ENCODE results near the gene GLOD5. TPM values are rescaled to one million over a fixed set of nuclear protein-coding genes. Genes with fewer than 3 reads are reported as not detected.

GLOD5 gene
- total RNA-seq, 1 donor from 2014 or later = not detected

GRCh38 chrX:48791063-48791820 lies 29.7 kb downstream of the GLOD5 start:
- Histone ChIP-seq H3K4me1 (ENCODE audit: insufficient read depth, low read length) (peaks cover 9% of the 10 kb centered on the region), H3K9ac (ENCODE audit: low read length) (no peak overlapping the region), H2AFZ (ENCODE audit: low read depth, low read length) (no peak overlapping the region), H3K79me2 (ENCODE audit: insufficient read depth, low read length) (no peaks in the 10 kb centered on the region), H3K27ac (ENCODE audit: low read depth, low read length) (no peak overlapping the region), H3K9me3 (ENCODE audit: insufficient read depth, low read depth, low read length) (no peaks in the 10 kb centered on the region), H3K27me3 (ENCODE audit: insufficient read depth, low read length) (peaks cover 3% of the 10 kb centered on the region), H4K20me1 (ENCODE audit: insufficient read depth, low read length) (no peaks in the 10 kb centered on the region), H3K4me2 (ENCODE audit: low read length) (no peak overlapping the region), H3K4me3 (ENCODE audit: insufficient read depth, low read depth, low read length) (no peak overlapping the region), H3K36me3 (ENCODE audit: insufficient read depth, low read length) (no peaks in the 10 kb centered on the region)
- no peak for TF ChIP-seq CTCF (IDR thresholded peaks at IDR 0.05; ENCODE audit: insufficient read depth, low read depth, low read length)
- TF ChIP-seq EZH2 (IDR thresholded peaks at IDR 0.05; ENCODE audit: insufficient read depth, low read length) = no peak
- DNase-seq (ENCODE audit: low read depth) = no peak
- Mint-ChIP-seq H3K27me3 (ENCODE audit: low read depth, unreplicated experiment) (peaks cover 23% of the 10 kb centered on the region), H3K27ac (ENCODE audit: unreplicated experiment) (no peak overlapping the region), H3K4me1 (ENCODE audit: low read depth, unreplicated experiment) (peaks cover 10% of the 10 kb centered on the region), H3K4me3 (ENCODE audit: unreplicated experiment) (no peak overlapping the region), H3K36me3 (ENCODE audit: low read depth, unreplicated experiment) (no peaks in the 10 kb centered on the region), H3K9me3 (ENCODE audit: unreplicated experiment) (no peaks in the 10 kb centered on the region)
- FAIRE-seq = no peak

GRCh38 chrX:48792219-48792618 lies 30.7 kb downstream of the GLOD5 start:
- no peak overlapping the region for H3K4me3 Mint-ChIP-seq (ENCODE audit: unreplicated experiment)
- no peak overlapping the region for H3K27ac Mint-ChIP-seq (ENCODE audit: unreplicated experiment)
- no peak overlapping the region for H3K4me2 ChIP-seq (ENCODE audit: low read length)
- TF ChIP-seq CTCF (IDR thresholded peaks at IDR 0.05; ENCODE audit: insufficient read depth, low read depth, low read length) = no peak
- H4K20me1 ChIP-seq (ENCODE audit: insufficient read depth, low read length) = no peaks in the 10 kb centered on the region
- H3K4me1 ChIP-seq (ENCODE audit: insufficient read depth, low read length) = peaks cover 9% of the 10 kb centered on the region
- no peak for FAIRE-seq
- no peak for DNase-seq (ENCODE audit: low read depth)
- no peaks in the 10 kb centered on the region for H3K79me2 ChIP-seq (ENCODE audit: insufficient read depth, low read length)
- H3K4me1 Mint-ChIP-seq (ENCODE audit: low read depth, unreplicated experiment) = peaks cover 10% of the 10 kb centered on the region
- no peak overlapping the region for H3K4me3 ChIP-seq (ENCODE audit: insufficient read depth, low read depth, low read length)
- H3K9ac ChIP-seq (ENCODE audit: low read length) = no peak overlapping the region
- H3K9me3 Mint-ChIP-seq (ENCODE audit: unreplicated experiment) = no peaks in the 10 kb centered on the region
- H2AFZ ChIP-seq (ENCODE audit: low read depth, low read length) = no peak overlapping the region
- no peaks in the 10 kb centered on the region for H3K36me3 ChIP-seq (ENCODE audit: insufficient read depth, low read length)
- no peaks in the 10 kb centered on the region for H3K9me3 ChIP-seq (ENCODE audit: insufficient read depth, low read depth, low read length)
- H3K27me3 ChIP-seq (ENCODE audit: insufficient read depth, low read length) = no peaks in the 10 kb centered on the region
- H3K27me3 Mint-ChIP-seq (ENCODE audit: low read depth, unreplicated experiment) = peaks cover 18% of the 10 kb centered on the region
- H3K27ac ChIP-seq (ENCODE audit: low read depth, low read length) = no peak overlapping the region
- no peaks in the 10 kb centered on the region for H3K36me3 Mint-ChIP-seq (ENCODE audit: low read depth, unreplicated experiment)

- no peaks in the 10 kb centered on the region for H3K36me3 ChIP-seq (ENCODE audit: insufficient read depth, low read length)
- no peaks in the 10 kb centered on the region for H3K27me3 ChIP-seq (ENCODE audit: insufficient read depth, low read length)
- no peaks in the 10 kb centered on the region for H4K20me1 ChIP-seq (ENCODE audit: insufficient read depth, low read length)
- H3K4me3 ChIP-seq (ENCODE audit: insufficient read depth, low read depth, low read length) = no peak overlapping the region
- TF ChIP-seq CTCF (IDR thresholded peaks at IDR 0.05; ENCODE audit: insufficient read depth, low read depth, low read length) (no peak), EZH2 (IDR thresholded peaks at IDR 0.05; ENCODE audit: insufficient read depth, low read length) (no peak)
- FAIRE-seq (no peak), DNase-seq (ENCODE audit: low read depth) (no peak)
- no peaks in the 10 kb centered on the region for H3K79me2 ChIP-seq (ENCODE audit: insufficient read depth, low read length)
- no peak overlapping the region for H3K4me2 ChIP-seq (ENCODE audit: low read length)
- H3K4me3 Mint-ChIP-seq (ENCODE audit: unreplicated experiment) = no peak overlapping the region
- peak overlapping the region; percentile 77 for H3K27ac Mint-ChIP-seq (ENCODE audit: unreplicated experiment)
- peaks cover 10% of the 10 kb centered on the region for H3K4me1 Mint-ChIP-seq (ENCODE audit: low read depth, unreplicated experiment)
- H3K36me3 Mint-ChIP-seq (ENCODE audit: low read depth, unreplicated experiment) = no peaks in the 10 kb centered on the region
- peaks cover 4% of the 10 kb centered on the region for H3K27me3 Mint-ChIP-seq (ENCODE audit: low read depth, unreplicated experiment)
- no peak overlapping the region for H3K27ac ChIP-seq (ENCODE audit: low read depth, low read length)
- H3K9me3 Mint-ChIP-seq (ENCODE audit: unreplicated experiment) = no peaks in the 10 kb centered on the region
- H3K4me1 ChIP-seq (ENCODE audit: insufficient read depth, low read length) = peaks cover 9% of the 10 kb centered on the region
- H3K9me3 ChIP-seq (ENCODE audit: insufficient read depth, low read depth, low read length) = no peaks in the 10 kb centered on the region
- H2AFZ ChIP-seq (ENCODE audit: low read depth, low read length) = no peak overlapping the region
- no peak overlapping the region for H3K9ac ChIP-seq (ENCODE audit: low read length)
These were observed 32.4 kb downstream of the GLOD5 start for GRCh38 chrX:48793935-48794334.
